Fibroblast of lung (primary cell): ENCODE data around the gene KRTAP3-2.

ENCODE experiments used
- CTCF ChIP-seq, 2 donors: IDR thresholded peaks in 1 of 2; conservative IDR thresholded peaks in 1 of 2; 1 replicate in 1 of 2; 2 replicates in 1 of 2; pipeline ENCODE4 v1.5.1; 2011 to 2012; ENCODE audit warnings: low read length in 2 of 2, control low read depth in 1 of 2, inconsistent platforms in 1 of 2, low read depth in 1 of 2, mild to moderate bottlenecking in 1 of 2
- EZH2 ChIP-seq: IDR thresholded peaks from 2 replicates; pipeline ENCODE4 v1.5.1; 2012; ENCODE audit warnings: low read length, control low read depth, mild to moderate bottlenecking; ENCODE audit errors: missing control alignments

- no peak for TF ChIP-seq CTCF (conservative IDR thresholded peaks at IDR 0.05 in 1 of 2, IDR thresholded peaks at IDR 0.05 in 1 of 2; ENCODE audit: low read depth in 1 of 2, low read length in 2 of 2)
- no peak for TF ChIP-seq EZH2
Measured at GRCh38 chr17:40953881-40954280, 45.8 kb downstream of the KRTAP3-2 start.
